DMS53 treated with DMSO at 0.1 percent for 48 hours (cell line): Measurements from ENCODE around the gene ASIC3.
"Not testable (repeated sequence)": the region's sequence is repeated elsewhere in the genome, so short reads cannot be mapped to it uniquely, and the experiment has no call there.

Experiments
- DNase-seq: peaks from one replicate; lab custom pipeline; 2025; ENCODE audit not compliant: unreplicated experiment; lab: John Stamatoyannopoulos, UW

Gene ASIC3

GRCh38 chr7:151013733-151014497 is 34.4 kb upstream of the ASIC3 start:
- no peak for DNase-seq

GRCh38 chr7:151014950-151015349 is 33.4 kb upstream of the ASIC3 start:
- no peak for DNase-seq

GRCh38 chr7:151015967-151016366 is 32.4 kb upstream of the ASIC3 start:
- no peak for DNase-seq

GRCh38 chr7:151016505-151016904 is 31.8 kb upstream of the ASIC3 start:
- DNase-seq, result no peak

- DNase-seq, result no peak
These were observed 31.4 kb upstream of the ASIC3 start for GRCh38 chr7:151016942-151017341.

- no peak for DNase-seq
These were observed 30.9 kb upstream of the ASIC3 start for GRCh38 chr7:151017370-151017952.

GRCh38 chr7:151017953-151018420 is 30.3 kb upstream of the ASIC3 start:
- peak; percentile 63 for DNase-seq

- DNase-seq, result peak; percentile 44
These were observed 29.8 kb upstream of the ASIC3 start for GRCh38 chr7:151018421-151019129.

- DNase-seq, result no peak
These were observed 29.2 kb upstream of the ASIC3 start for GRCh38 chr7:151019130-151019447.

GRCh38 chr7:151020231-151020630 is 28.1 kb upstream of the ASIC3 start:
- DNase-seq, result no peak

GRCh38 chr7:151023232-151023631 is 25.1 kb upstream of the ASIC3 start:
- no peak for DNase-seq

- DNase-seq, result peak; percentile 47
These were observed 23.8 kb upstream of the ASIC3 start, which contains the start of gene ATG9B for GRCh38 chr7:151024435-151025056. TSS of gene ATG9B (minus strand) at chr7:151024494. CDS start at chr7:151024423, 71 bp downstream.

- no peak for DNase-seq
These were observed 22.2 kb upstream of the ASIC3 start for GRCh38 chr7:151025924-151026671.

- DNase-seq, result not testable (repeated sequence)
These were observed 21.3 kb upstream of the ASIC3 start for GRCh38 chr7:151026771-151027727.

GRCh38 chr7:151027728-151028130 is 20.6 kb upstream of the ASIC3 start:
- DNase-seq, result not testable (repeated sequence)

GRCh38 chr7:151028131-151028947 is 20.0 kb upstream of the ASIC3 start, which contains the start of gene ABCB8:
TSS of gene ABCB8 (plus strand) at chr7:151028450. CDS start at chr7:151028516, 66 bp downstream.
- DNase-seq, result peak; percentile 98

- DNase-seq, result no peak
These were observed 19.3 kb upstream of the ASIC3 start for GRCh38 chr7:151028948-151029501.

- DNase-seq, result no peak
These were observed 17.3 kb upstream of the ASIC3 start for GRCh38 chr7:151031011-151031410.
